K562 (cell line): ENCODE data around the gene NME4. TPM values are rescaled to one million over a fixed set of nuclear protein-coding genes. Genes with fewer than 3 reads are reported as not detected.

Experiments
- CAMTA2 ChIP-seq: fragments of 250-450 bp; sonication (Bioruptor Pico); conservative IDR thresholded peaks from 2 replicates; pipeline ENCODE4 v1.5.1; 2022
- SMARCC2 ChIP-seq: fragments of 450-650 bp; IDR thresholded peaks from 2 replicates; pipeline ENCODE4 v1.6.1; 2017; ENCODE audit warnings: antibody characterized with exemption, moderate library complexity, mild to moderate bottlenecking, low read depth
- TRIM28 ChIP-seq: fragments of 450-650 bp; IDR thresholded peaks from 2 replicates; pipeline ENCODE4 v1.6.1; 2017
- ZC3H11A ChIP-seq: IDR thresholded peaks from 2 replicates; pipeline ENCODE4 v1.6.1; 2012; ENCODE audit warnings: low read depth, low read length, improper control_type of control experiment
- polyA plus RNA-seq, 8 experiments: library from polyadenylated mRNA; depleted of rRNA in 4 of 8; stranded (reverse) in 5 of 8; unstranded in 3 of 8; fragments of >200 nt; fragmentation: Nextera tagmentation in 2 of 8; fragmentation: Illumina TruSeq in 1 of 8; extraction: Ambion mirVana in 2 of 8; extraction: Trizol in 1 of 8; gene quantifications; 2 replicates each; pipeline versions ENCODE4 v1.2.1 to v1.2.3, GENCODE V29; 2011 to 2014; ENCODE audit warnings: inconsistent platforms in 1 of 8, missing spikeins in 1 of 8
- total RNA-seq, 7 experiments: library from RNA; depleted of rRNA in 6 of 7; stranded (reverse); fragments of >200 nt in 6 of 7; fragmentation: Illumina TruSeq in 2 of 7; extraction: Trizol in 2 of 7; gene quantifications; 2 replicates each; pipeline versions ENCODE4 v1.2.1 to v1.2.3, GENCODE V29; 2011 to 2021; ENCODE audit warnings: low replicate concordance in 1 of 7
- TF ChIP-seq, protein P1 (sequence below): fragments of 450-650 bp; IDR thresholded peaks from 2 replicates; pipeline ENCODE4 v1.6.1; 2018; ENCODE audit not compliant: partially characterized antibody
- TF ChIP-seq, protein P2 (sequence below): fragments of 200-400 bp; formaldehyde crosslinking; IDR thresholded peaks from 2 replicates; pipeline ENCODE4 v1.6.1; 2017; ENCODE audit warnings: mild to moderate bottlenecking, low read depth, low read length, moderate library complexity
- TF ChIP-seq, protein P3 (sequence below): fragments of 250-450 bp; sonication (Bioruptor Pico); IDR thresholded peaks from 2 replicates; pipeline ENCODE4 v1.8.0; 2021; ENCODE audit warnings: borderline replicate concordance, mild to moderate bottlenecking, moderate library complexity; ENCODE audit not compliant: poor library complexity, severe bottlenecking
- TF ChIP-seq, protein P4 (sequence below): conservative IDR thresholded peaks from 2 replicates; pipeline ENCODE4 v1.6.1; 2011; ENCODE audit warnings: low read depth, mild to moderate bottlenecking, low read length; ENCODE audit not compliant: control insufficient read depth
- TF ChIP-seq, protein P5 (sequence below): fragments of 450-650 bp; formaldehyde crosslinking; conservative IDR thresholded peaks from 2 replicates; pipeline ENCODE4 v1.4.0; 2022; ENCODE audit warnings: mild to moderate bottlenecking, missing genetic modification characterization
- TF ChIP-seq, protein P6 (sequence below): sonication (generic); formaldehyde crosslinking; IDR thresholded peaks from 2 replicates; pipeline ENCODE4 v1.8.0; 2023; ENCODE audit warnings: mild to moderate bottlenecking, missing genetic modification reagents
- TF ChIP-seq, protein P7 (sequence below): fragments of 200-800 bp; sonication (Bioruptor generic); IDR thresholded peaks from 2 replicates; pipeline ENCODE4 v1.6.1; 2017; ENCODE audit warnings: missing genetic modification characterization, missing compliant biosample characterization

The NME4 gene
- total and polyA plus RNA-seq, 9 of the 15 experiments (the other 6 are each of a cell fraction or from before 2014, with no cell fraction given), result 15.4 to 264 (median 139) TPM

DNA sequence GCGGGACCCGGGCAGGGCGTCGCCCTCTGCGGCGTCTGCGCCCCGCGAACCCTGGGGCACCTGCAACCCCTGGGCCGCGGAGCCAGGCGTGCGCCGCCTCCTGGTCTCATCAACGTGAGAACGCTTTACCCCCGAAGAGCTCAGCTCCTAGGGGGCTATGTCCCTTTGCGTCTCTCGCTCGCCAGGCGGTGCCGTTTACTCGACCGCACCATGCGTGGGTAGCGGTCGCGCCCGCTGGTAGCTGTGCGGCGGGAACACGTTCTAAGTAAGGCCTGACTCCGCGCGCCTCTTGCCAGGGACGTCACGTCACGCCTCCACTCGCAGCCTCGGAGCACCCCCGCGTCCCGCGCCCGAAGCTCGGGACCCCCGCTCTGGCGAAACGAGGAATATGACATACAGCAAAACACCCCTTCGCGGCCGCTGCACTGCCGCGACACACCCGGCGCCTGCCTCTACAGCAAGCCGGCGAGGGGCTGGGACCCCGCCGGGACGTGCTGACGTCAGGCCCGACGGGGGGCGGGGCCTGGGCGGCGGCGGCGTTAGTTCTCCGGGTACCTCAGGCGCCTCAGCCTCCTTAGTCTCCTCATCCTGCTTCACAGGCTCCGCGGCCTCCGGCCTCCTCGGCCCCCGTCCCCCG lies 28.2 kb downstream of the NME4 start, which contains the start of gene RAB11FIP3 (continued):
- TF ChIP-seq, protein P1, sequence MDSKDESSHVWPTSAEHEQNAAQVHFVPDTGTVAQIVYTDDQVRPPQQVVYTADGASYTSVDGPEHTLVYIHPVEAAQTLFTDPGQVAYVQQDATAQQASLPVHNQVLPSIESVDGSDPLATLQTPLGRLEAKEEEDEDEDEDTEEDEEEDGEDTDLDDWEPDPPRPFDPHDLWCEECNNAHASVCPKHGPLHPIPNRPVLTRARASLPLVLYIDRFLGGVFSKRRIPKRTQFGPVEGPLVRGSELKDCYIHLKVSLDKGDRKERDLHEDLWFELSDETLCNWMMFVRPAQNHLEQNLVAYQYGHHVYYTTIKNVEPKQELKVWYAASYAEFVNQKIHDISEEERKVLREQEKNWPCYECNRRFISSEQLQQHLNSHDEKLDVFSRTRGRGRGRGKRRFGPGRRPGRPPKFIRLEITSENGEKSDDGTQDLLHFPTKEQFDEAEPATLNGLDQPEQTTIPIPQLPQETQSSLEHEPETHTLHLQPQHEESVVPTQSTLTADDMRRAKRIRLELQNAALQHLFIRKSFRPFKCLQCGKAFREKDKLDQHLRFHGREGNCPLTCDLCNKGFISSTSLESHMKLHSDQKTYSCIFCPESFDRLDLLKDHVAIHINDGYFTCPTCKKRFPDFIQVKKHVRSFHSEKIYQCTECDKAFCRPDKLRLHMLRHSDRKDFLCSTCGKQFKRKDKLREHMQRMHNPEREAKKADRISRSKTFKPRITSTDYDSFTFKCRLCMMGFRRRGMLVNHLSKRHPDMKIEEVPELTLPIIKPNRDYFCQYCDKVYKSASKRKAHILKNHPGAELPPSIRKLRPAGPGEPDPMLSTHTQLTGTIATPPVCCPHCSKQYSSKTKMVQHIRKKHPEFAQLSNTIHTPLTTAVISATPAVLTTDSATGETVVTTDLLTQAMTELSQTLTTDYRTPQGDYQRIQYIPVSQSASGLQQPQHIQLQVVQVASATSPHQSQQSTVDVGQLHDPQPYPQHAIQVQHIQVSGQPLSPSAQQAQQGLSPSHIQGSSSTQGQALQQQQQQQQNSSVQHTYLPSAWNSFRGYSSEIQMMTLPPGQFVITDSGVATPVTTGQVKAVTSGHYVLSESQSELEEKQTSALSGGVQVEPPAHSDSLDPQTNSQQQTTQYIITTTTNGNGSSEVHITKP, result peak; percentile 79
- no peak for TF ChIP-seq CAMTA2 (CRISPR knock-in tag)
- TF ChIP-seq, protein P2, sequence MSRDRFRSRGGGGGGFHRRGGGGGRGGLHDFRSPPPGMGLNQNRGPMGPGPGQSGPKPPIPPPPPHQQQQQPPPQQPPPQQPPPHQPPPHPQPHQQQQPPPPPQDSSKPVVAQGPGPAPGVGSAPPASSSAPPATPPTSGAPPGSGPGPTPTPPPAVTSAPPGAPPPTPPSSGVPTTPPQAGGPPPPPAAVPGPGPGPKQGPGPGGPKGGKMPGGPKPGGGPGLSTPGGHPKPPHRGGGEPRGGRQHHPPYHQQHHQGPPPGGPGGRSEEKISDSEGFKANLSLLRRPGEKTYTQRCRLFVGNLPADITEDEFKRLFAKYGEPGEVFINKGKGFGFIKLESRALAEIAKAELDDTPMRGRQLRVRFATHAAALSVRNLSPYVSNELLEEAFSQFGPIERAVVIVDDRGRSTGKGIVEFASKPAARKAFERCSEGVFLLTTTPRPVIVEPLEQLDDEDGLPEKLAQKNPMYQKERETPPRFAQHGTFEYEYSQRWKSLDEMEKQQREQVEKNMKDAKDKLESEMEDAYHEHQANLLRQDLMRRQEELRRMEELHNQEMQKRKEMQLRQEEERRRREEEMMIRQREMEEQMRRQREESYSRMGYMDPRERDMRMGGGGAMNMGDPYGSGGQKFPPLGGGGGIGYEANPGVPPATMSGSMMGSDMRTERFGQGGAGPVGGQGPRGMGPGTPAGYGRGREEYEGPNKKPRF, result no peak
- TF ChIP-seq, protein P3, sequence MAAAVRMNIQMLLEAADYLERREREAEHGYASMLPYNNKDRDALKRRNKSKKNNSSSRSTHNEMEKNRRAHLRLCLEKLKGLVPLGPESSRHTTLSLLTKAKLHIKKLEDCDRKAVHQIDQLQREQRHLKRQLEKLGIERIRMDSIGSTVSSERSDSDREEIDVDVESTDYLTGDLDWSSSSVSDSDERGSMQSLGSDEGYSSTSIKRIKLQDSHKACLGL, result no peak
- TF ChIP-seq, protein P4, sequence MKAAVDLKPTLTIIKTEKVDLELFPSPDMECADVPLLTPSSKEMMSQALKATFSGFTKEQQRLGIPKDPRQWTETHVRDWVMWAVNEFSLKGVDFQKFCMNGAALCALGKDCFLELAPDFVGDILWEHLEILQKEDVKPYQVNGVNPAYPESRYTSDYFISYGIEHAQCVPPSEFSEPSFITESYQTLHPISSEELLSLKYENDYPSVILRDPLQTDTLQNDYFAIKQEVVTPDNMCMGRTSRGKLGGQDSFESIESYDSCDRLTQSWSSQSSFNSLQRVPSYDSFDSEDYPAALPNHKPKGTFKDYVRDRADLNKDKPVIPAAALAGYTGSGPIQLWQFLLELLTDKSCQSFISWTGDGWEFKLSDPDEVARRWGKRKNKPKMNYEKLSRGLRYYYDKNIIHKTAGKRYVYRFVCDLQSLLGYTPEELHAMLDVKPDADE, result no peak; the same call in 1 of the 2 replicates
- TF ChIP-seq SMARCC2, result no peak
- TF ChIP-seq, protein P5, sequence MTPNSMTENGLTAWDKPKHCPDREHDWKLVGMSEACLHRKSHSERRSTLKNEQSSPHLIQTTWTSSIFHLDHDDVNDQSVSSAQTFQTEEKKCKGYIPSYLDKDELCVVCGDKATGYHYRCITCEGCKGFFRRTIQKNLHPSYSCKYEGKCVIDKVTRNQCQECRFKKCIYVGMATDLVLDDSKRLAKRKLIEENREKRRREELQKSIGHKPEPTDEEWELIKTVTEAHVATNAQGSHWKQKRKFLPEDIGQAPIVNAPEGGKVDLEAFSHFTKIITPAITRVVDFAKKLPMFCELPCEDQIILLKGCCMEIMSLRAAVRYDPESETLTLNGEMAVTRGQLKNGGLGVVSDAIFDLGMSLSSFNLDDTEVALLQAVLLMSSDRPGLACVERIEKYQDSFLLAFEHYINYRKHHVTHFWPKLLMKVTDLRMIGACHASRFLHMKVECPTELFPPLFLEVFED (CRISPR knock-in tag), result no peak
- TF ChIP-seq, protein P6, sequence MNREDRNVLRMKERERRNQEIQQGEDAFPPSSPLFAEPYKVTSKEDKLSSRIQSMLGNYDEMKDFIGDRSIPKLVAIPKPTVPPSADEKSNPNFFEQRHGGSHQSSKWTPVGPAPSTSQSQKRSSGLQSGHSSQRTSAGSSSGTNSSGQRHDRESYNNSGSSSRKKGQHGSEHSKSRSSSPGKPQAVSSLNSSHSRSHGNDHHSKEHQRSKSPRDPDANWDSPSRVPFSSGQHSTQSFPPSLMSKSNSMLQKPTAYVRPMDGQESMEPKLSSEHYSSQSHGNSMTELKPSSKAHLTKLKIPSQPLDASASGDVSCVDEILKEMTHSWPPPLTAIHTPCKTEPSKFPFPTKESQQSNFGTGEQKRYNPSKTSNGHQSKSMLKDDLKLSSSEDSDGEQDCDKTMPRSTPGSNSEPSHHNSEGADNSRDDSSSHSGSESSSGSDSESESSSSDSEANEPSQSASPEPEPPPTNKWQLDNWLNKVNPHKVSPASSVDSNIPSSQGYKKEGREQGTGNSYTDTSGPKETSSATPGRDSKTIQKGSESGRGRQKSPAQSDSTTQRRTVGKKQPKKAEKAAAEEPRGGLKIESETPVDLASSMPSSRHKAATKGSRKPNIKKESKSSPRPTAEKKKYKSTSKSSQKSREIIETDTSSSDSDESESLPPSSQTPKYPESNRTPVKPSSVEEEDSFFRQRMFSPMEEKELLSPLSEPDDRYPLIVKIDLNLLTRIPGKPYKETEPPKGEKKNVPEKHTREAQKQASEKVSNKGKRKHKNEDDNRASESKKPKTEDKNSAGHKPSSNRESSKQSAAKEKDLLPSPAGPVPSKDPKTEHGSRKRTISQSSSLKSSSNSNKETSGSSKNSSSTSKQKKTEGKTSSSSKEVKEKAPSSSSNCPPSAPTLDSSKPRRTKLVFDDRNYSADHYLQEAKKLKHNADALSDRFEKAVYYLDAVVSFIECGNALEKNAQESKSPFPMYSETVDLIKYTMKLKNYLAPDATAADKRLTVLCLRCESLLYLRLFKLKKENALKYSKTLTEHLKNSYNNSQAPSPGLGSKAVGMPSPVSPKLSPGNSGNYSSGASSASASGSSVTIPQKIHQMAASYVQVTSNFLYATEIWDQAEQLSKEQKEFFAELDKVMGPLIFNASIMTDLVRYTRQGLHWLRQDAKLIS, result no peak
- TF ChIP-seq, protein P7, sequence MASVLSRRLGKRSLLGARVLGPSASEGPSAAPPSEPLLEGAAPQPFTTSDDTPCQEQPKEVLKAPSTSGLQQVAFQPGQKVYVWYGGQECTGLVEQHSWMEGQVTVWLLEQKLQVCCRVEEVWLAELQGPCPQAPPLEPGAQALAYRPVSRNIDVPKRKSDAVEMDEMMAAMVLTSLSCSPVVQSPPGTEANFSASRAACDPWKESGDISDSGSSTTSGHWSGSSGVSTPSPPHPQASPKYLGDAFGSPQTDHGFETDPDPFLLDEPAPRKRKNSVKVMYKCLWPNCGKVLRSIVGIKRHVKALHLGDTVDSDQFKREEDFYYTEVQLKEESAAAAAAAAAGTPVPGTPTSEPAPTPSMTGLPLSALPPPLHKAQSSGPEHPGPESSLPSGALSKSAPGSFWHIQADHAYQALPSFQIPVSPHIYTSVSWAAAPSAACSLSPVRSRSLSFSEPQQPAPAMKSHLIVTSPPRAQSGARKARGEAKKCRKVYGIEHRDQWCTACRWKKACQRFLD (CRISPR knock-in tag), result no peak
- no peak for TF ChIP-seq TRIM28
- TF ChIP-seq ZC3H11A, result no peak
